GM12874 (cell line): ENCODE measurements around the gene ARPP19.

Source experiments
- TF ChIP-seq, protein P1 (sequence below): IDR thresholded peaks from 2 replicates; pipeline ENCODE4 v1.5.1; 2011; ENCODE audit warnings: low read depth, mild to moderate bottlenecking, control low read depth, low read length, moderate library complexity; ENCODE audit not compliant: insufficient read depth

Gene ARPP19

DNA sequence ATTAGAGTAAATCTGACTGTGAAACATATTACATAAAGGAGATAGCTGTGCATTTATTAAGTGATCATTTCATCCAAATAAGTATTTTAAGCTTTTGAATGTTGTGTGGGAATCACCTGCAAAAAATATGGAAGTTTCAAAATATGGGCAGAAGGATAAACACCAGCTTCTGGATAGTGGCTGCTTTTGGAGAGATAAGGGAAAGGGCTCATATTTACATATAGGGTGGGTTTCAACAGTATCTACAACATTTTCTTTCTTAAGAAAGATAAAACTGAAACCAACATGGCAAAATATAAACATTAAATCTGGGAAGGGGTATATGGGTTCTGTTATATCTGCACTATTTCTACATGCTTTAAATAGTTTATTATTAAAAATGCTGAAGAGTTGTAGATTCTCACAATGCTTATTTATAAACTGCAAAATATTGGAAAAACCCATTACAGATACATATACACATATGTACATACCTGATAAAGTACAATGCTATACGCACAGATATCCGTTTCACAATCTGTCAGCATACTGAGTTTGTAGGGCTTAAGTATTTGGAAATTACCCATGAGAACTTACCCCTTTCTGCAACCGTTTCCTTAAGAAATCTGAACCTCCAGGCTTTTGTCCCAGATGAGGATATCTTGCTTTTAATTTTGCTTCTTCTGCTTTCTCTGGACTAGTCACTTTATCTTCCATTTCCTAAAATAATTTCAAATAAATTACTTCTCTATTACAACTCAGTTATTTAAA lies 12.1 kb downstream of the ARPP19 start:
- TF ChIP-seq, protein P1, sequence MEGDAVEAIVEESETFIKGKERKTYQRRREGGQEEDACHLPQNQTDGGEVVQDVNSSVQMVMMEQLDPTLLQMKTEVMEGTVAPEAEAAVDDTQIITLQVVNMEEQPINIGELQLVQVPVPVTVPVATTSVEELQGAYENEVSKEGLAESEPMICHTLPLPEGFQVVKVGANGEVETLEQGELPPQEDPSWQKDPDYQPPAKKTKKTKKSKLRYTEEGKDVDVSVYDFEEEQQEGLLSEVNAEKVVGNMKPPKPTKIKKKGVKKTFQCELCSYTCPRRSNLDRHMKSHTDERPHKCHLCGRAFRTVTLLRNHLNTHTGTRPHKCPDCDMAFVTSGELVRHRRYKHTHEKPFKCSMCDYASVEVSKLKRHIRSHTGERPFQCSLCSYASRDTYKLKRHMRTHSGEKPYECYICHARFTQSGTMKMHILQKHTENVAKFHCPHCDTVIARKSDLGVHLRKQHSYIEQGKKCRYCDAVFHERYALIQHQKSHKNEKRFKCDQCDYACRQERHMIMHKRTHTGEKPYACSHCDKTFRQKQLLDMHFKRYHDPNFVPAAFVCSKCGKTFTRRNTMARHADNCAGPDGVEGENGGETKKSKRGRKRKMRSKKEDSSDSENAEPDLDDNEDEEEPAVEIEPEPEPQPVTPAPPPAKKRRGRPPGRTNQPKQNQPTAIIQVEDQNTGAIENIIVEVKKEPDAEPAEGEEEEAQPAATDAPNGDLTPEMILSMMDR: no peak

DNA sequence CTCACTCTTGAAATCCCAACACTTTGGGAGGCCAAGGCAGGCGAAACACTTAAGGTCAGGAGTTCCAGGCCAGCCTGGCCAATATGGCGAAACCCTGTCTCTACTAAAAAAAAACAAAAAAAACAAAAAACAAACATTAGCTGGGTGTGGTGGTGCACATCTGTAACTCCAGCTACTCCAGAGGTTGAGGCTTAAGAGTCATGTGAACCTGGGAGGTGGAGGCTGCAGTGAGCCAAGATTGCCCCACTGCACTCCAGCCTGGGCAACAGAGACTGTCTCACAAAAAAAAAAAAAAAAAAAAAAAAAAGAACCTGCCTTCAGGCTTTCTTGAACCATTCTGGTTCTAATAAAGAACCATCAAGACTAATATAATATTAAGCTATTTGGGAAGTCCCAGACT lies 16.5 kb downstream of the ARPP19 start:
- TF ChIP-seq, protein P1: no peak

DNA sequence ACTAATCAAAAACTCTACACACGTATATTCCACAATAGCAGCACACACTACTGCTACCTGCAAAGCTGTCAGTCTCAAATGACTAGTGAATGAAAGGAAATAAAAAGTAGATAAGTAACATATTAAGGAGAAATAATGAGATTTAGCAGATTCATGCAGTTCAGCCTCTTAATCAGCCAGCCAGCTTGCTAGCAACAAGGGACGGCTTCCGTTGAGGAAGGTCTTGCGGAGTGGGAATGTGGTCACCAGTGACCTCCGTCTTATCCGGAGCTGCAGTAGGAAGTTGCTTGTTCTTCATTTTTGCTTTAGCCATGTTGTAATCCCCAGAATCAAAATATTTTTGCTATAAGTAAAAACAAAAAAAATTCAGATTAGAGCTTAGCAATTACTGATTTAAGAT lies 17.1 kb downstream of the ARPP19 start:
- TF ChIP-seq, protein P1: no peak

DNA sequence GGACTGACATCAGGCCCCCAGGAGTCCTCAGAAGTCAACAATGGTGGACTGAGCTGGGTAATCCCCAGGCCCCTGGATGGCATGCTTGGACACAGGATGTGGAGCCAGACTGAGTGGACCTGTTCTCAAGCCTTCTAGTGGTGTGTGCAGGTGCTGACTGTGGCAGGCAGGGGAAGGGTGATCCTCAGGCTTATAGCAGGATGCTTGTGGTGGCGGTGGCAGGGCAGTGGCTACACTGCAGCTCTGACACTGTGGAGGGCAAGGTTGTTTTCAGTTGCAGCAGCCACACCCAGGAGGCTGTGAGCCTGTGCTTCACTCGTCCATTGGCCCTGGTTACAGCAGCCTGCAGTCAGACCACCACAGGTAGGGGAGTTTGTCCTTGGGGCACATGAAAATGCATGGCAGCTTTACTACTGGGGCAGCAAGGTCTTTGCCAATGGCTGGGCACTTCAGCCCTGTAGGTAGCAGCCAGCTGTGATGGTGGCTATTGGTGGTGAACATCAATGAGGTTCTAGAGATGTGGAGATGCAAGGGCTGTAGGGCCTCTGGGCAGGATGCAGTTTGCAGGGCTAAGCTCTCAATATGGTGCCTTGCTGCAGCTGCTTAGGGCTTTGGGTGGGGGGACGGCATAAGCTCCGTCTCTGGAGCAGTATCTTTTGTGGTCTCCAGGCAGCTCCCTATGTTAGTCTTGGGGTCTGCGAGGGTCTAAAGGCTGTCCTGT lies 22.6 kb downstream of the ARPP19 start:
- TF ChIP-seq, protein P1: no peak

DNA sequence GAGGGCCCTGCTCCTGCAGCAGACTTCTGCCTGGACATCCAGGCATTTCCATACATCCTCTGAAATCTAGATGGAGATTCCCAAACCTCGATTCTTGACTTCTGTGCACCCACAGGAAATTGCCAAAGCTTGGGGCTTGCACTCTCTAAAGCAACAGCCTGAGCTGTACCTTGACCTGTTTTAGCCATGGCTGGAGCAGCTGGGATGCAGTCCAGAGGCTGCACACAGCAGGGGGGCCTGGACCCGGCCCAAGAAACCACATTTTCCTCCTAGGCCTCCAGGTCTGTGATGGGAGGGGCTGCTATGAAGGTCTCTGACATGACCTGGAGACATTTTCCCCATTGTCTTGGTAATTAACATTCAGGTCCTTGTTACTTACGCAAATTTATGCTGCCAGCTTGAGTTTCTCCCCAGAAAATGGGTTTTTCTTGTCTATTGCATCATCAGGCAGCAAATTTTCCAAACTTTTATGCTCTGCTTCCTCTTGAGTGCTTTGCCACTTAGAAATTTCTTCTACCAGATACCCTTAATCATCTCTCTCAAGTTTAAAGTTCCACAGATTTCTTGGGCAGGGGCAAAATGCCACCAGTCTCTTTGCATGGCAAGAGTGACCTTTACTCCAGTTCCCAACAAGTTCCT lies 28.3 kb downstream of the ARPP19 start:
- TF ChIP-seq, protein P1: no peak

DNA sequence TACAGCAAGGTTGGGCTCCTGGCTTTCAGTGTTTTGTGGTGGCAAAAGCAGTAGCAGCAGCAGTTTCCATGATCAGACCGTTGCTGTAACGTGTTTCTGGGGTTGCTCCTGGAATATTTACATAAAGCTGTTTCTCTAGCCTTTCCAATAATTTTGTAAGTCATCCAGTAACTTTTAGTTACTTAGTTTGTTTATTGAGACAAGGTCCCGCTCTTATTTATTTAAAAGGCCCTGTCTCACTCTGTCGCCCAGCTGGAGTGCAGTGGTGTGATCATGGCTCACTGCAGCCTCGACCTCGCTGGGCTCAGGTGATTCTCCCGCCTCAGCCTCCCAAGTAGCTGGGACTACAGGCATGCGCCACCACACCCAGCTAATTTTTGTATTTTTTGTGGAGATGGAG lies 31.4 kb downstream of the ARPP19 start:
- TF ChIP-seq, protein P1: no peak

DNA sequence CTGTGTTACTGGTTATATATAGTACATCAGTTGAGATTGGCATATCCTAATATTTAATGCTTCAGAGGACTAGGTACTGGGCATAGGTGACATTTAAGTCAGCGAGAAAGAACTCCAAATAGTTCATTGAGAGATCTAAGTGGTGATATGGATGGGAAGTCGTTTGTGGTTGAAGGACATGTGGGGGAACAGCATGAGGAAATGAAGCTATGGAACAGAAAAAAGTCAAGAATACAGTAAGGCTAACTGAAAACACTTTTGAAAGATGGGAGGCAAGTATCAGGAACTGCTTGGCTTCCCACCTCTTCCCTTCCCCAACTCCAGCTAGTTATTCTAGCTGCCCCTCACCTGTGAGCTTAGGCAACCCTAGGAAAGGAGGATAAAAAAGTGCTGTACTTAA lies 36.4 kb downstream of the ARPP19 start:
- TF ChIP-seq, protein P1: no peak
